Left kidney (tissue), 2 donors: ENCODE results near the gene HMCN1. TPM values are rescaled to one million over a fixed set of nuclear protein-coding genes. Genes with fewer than 3 reads are reported as not detected.

Source experiments
- DNase-seq: peaks from one replicate; pipeline ENCODE4 v3.0.0-alpha.2; 2013
- polyA plus RNA-seq: library from polyadenylated mRNA; unstranded; fragments of 120-200 nt; gene quantifications from one replicate; pipeline ENCODE4 v1.2.1, GENCODE V29; 2013; ENCODE audit not compliant: insufficient read length

The HMCN1 gene
- polyA plus RNA-seq, 1 donor = 61.3 TPM

DNA sequence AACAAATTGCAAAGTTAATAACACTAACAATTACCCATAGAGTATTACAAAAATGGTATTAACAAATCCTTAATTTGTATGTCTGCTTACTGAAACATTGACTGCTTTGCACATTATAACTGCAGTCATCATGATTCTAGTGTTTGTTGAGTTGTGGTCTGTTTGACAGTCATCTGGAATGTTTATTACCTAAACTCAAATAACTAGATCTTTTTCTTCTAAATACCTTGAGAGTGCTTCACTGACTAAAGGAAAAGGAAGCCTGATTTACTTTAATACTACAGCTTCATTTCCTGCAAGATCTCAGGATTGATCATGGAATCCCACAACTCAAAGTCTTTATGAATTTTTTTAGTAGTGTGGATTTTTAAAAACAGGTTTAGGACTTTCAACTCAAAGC lies 70.0 kb downstream of the HMCN1 start:
- DNase-seq = no peak

DNA sequence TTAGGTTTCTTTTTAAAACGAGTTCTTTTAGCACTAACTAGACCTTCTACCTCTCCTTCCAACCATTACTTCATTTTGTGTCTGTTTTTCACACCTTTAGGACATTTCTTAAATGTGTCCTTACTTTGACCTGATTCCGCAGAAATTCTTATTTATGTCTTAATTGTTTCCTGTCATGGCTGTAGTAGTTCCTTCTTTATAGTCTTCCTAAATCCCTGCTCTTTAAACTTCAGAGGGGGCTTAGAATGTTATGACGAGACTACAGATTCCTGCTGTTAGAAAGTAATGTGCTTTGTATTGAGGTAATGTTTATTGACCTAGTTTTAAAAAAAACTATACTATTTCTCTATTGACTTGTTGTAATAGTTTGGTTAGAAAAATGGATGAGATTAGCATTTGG lies 70.4 kb downstream of the HMCN1 start:
- DNase-seq = no peak

DNA sequence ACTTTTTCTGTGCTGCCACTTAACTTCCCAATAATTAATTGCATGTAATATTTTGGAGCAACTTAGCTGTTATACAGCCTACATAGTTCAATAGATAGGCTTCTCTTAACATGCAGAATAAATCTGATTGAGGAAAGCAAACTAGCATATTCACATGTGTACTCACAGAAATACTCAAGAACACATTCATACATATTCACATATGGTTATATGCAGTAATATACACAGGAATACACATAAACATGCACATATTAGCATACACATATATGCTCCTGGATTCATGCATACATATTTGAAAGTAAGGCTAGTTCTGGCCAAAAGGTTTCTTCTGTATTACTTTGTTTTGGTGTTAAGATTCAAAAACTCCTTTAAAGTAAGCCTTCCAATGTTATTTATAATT lies 73.1 kb downstream of the HMCN1 start:
- DNase-seq = no peak

DNA sequence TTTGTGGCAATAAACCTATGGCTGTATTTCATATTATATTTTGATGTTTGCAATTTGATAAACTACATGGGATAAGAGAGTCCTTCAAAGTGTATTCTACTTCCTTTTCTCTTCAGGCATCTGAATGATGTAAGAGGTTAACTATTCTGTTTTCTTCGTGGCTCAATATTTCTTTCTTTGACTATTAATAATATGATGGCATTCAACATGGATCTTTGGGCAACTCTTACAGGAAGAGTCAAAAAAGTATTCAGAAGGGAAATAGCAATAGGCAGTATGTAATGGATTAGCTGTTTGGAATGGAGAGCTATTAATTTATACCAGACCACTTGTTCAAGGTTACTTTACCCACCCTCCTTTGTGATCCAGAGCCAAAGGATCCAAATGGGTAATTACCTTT lies 74.4 kb downstream of the HMCN1 start:
- no peak for DNase-seq

DNA sequence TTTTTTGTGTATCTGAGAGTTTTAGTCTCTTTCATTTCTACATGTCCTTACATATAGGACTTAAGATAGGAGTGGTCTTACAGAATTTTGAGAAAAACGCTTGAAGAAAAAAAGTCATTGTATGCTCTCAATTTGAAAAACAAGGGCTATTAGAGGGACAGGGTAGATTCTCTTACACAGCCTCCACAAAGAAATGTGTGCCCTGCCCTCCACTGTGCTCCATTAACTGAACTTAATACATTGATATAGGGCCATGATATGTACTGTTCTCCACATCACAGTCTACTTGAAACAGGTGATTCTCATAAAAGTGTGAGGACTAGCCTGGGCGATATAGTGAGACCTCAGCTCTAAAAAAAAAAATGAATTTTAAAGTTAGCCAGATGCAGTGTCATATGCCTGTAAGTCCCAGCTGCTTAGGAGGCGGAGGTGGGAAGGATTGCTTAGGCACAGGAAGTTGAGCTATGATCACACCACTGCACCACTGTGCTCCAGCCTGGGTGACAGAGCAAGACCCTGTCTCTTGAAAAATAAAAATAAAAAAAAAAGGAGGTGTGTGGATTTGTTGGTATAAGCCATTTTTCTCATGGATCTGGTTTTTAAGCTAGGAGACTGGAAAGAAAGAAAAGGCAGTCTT lies 77.0 kb downstream of the HMCN1 start:
- no peak for DNase-seq

DNA sequence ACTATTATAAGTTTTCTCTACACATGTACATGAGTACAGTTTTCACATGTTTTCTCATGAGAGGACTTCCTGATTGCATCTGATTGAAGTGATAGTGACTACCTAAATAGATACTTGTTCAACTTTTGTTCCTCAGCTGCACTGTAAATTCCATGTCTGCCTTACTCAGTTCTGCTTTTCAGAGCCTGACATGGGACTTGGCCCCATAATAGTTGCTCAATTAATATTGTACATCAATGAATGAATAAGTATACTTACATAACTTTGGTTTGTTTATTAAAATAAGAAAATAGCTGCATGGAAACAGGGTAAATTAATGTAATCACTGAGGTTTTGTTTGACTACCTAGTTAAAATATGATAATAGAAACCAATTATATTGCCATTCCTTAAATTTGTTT lies 78.7 kb downstream of the HMCN1 start:
- no peak for DNase-seq

DNA sequence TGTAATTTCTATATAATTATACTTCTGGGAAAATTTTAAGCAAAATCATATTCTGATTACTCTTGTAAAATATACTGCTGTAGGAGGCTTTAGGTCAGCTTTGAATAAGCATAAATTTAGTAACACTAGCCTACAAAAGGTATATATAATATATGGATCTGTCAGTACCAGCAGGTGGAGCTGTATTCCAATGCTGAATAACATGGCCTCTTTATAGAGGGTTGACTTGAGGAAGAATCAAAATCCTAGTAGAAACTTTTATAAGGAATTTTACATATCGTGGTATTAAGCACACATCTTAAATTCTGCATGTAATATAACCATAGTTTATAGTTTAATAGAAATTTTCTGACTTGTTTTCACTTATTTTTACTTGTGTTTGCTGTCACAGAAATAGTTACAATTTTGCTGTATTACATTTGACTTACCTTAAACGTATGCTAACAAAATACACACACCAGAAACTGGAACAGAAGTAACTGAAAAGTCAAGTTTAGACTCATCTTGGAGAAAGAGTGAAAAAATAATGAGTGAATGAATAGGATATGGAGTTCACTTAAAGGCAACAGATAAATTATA lies 79.3 kb downstream of the HMCN1 start:
- no peak for DNase-seq

DNA sequence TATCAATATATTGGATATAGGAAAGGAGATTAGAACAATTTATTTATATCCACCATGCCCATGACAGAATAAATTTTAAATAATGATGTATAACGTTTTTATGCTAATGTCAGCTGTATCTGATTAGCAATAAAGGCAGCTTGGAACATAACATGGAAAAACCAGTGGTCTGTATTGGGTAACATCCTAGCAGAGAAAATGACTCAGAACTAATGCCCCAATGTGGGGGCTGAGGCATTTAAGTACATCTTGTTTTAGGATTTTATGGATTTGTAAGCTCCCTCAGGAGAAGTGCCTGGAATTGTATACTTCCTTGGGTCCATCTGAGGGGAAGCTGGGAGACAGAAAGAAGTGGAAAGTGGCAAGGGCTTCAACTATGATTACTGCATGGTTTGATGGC lies 82.3 kb downstream of the HMCN1 start:
- no peak for DNase-seq

DNA sequence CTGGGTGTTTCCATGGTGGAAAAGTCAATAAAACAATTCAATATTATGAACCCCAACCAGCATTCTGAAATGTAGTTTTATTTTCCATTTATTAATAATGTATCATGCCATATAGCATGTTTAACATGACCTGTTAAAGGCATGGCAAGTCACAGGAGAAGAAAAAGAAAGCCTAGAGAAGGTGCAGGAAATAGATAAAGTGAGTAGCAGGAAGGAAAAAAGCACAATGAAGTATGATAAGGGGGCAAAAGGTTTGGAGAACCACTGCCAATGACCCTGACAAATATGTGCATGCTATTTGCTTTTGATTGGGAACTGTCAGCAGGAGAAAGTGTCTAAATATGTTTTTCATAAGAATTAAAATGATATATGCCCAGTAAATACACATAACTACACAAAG lies 85.6 kb downstream of the HMCN1 start:
- no peak for DNase-seq

DNA sequence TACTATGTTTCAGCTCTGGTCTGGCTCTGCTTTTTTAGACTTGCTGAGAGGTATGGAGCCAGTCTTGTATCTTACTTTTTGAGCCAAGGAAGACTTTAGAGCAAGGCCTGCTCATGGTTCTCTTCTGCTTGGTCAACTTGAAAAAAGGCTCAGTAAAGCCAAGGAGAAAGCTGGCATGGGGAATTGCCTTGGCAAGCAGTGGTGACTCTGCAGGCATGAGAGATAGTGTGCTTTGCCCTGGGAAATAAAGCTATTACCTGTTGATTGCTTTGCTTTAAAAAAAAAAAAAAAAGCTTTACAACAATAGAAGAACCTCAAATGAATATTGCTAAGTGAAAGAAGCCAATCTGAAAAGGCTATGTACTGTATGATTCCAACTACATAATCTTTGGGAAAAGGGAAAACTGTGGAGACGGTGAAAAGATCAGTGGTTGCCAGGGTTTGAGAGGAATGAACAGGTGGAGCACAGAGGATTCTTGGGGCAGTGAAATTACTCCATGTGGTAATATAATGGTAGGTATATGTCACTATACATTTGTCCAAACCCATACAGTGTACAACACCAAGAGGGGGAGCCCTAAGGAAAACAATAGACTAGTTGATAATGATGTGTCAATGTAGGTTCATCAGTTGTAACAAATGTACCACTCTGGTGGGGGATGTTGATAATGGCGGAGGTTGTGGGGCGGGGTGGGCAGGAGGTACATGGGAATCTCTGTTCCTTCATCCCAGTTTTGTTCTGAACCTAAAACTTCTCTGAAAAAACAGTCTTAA lies 87.6 kb downstream of the HMCN1 start:
- DNase-seq = no peak

DNA sequence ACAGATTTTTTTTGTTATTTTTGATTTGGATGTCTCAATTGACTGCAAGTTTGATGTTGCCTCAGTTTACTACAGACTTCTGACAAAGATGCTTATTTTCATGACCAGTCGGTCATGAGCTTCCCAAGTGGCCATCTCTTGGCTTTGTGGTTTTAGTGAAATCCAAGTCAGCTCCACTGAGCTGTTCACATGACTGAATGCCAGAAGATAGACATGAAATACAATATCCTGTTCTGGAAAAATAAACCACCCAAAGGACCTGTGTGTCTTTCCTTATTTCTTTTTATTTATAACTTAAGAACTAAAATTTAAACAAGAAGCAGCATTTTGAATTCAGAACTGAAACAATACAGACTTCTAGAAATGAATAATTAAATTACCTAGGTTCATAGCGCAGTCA lies 89.3 kb downstream of the HMCN1 start:
- DNase-seq = no peak

DNA sequence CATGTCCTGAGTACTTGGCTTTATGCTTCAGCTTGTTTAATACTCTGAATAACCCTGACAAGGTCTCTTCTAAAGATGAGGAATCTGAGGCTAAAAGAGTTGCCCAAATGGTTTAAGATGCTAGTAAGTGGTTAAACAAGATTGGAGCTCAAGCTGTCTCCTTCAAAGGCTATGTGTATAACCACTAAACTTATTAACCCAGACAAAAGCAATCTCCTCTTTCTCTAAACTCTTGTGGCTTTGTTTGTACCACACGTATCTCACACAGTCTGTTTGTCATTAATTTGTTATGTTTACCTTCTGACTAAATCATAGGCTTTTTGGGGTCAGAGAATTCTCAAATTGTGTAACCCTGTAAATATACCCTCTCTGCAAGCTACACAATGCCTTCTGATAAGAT lies 89.9 kb downstream of the HMCN1 start:
- no peak for DNase-seq

DNA sequence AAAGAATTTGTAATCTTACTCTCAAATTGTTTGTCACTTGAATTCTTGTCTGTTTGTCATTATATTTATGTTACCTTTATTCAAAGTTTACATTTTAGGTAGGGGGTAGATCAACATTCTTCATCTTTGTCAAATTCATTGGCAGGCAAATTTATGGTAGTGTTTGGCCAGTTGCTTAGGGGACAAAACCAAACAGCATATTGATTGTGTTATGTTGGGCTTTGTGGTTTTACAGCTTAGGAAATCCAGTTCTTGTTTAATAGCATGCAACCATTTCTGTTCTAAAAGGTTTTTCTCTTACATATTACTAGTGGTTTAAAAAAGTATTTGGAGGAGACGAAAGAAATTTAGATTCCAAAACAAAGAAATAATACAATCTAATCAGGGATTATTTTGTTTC lies 91.4 kb downstream of the HMCN1 start:
- no peak for DNase-seq

DNA sequence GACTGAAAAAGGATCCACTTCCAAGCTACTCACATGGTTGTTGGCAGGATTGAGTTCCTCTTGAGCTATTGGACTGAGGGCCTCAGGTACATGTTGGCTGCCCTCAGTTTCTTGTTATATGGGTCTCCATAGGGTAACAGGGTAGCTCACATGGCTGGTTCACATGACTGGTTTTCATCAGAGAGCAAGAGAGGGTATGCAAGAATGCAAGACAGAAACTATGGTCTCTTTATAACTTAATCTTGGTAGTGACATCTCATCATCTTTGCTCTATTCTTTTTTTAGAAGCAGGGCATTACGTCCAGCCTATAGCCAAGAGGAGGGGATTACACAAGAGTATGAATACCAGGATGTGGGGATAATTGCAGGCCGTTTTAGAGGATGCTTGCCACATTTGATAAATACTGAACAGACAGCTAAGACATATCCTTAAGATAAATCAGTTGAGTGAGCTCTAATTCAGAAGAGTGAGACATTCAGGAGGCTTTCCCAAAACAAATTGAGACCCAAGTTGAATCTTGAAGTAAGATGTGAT lies 100.2 kb downstream of the HMCN1 start:
- no peak for DNase-seq

DNA sequence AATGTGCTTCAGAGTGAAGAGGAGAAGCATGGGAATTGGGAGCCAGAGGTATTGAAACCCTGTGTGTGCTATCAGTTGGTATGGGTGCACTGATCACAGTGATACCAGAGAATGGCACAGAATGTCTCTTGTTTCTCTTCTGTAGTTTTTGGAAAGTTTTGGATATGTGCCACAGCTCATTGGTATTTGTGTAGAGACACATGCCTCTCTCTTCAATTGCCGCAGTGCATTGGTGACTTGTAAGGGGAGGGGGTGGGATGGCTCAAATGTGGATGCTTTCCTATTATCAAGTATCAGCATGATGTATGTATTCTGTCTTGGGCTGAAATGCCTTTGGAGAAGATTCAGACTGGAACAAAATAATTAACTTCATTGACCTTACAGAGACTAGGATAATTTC lies 101.0 kb downstream of the HMCN1 start:
- no peak for DNase-seq

DNA sequence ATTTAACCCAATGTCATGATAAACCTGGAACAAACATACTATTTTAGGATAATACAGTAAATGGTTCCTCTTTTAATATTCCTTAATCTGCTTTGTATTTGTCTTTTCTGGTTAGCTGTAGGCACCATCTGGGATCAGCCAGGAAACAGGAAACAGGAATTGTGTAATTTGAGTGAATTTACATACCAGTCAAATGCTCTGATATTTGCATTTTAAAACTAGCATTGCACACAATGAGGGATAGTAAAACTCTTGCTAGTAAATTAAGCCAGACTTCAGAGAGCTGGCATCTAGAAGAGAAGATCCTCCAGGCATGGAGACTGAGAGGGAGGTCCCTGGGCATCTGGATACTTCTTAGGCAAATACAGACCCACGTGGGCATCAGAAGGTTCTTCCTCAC lies 103.5 kb downstream of the HMCN1 start:
- DNase-seq = no peak

DNA sequence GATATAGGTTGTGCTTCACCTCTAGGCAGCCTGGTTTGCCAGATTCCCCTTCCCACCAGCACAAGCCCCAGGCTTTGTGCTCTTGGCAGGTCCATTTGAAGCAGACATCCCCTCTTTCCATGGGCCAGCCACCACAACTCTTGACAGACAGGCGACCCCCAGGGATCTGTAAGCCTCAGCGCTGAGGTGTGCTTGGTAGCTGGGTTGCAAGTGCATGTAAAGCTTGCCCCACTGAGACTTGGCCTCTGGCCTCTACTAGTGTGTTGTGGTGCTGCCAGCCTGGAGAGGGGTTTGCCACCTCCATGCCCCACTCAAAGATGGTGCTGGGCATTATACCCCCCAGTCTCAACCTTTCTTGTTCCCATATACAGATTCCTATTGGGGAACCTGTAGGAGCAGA lies 103.9 kb downstream of the HMCN1 start:
- DNase-seq = no peak

DNA sequence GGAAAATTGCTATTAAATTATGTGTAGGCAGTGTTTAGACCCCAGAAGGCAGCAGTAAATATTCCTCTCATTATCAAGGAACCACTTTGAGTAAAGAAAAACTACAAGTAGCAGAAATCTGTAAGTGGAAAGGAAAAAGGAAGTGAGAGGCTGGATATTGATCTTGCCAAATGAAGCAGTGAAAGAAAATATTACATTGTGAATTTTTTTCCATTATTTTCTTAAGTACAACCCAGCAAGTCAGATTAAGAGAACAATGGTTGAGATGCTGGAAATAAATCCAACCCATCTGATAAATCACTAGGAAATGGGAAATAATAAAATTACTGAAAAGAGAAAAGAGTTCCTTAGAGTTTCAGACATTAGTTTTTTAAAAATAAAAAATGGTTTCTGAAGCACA lies 106.7 kb downstream of the HMCN1 start:
- no peak for DNase-seq

DNA sequence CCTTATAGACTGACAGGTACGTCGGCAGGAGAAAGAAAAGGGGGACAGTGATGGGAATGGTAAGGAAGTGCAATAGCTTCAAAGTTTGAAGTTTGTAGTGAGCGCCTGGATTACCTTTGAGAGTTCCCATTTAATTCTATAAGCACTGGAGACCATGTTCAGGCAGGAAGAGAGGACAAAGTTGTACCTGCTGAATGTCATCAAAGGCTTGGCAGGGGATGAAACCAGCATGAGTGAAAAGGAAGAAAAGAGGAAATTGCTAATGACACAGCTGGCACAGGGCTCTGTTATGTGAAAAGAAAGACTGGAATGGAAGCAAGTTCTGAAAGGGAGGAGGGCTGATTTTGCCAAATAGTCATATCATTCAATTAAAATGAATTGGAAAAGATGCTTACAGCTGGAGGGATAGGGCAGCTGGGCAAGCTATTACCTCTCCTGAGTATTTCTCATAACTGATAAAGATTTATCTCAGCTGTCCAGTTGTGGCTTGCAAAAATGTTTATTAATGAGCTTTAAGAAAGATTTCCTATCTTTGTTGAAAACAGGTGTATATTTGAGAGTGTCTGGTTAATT lies 109.2 kb downstream of the HMCN1 start:
- no peak for DNase-seq

DNA sequence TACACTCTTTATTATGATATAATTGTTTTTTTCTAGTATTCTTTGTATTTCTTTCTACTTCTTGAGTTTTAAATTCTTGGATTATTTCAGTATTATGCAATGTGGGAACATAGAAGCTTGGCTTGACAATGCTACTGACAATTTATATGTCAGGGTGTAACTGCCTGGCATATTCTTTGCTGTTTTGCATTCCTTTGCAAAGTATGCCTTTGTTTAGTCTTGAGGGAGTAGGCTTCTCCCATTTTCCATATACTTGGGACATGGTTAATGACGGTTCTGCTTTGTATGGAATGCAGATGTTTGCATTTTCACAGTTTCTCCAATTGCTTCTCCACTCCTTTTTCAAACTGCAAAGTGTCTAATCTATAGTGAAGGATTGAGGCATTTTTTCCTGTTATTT lies 109.8 kb downstream of the HMCN1 start:
- DNase-seq = no peak

DNA sequence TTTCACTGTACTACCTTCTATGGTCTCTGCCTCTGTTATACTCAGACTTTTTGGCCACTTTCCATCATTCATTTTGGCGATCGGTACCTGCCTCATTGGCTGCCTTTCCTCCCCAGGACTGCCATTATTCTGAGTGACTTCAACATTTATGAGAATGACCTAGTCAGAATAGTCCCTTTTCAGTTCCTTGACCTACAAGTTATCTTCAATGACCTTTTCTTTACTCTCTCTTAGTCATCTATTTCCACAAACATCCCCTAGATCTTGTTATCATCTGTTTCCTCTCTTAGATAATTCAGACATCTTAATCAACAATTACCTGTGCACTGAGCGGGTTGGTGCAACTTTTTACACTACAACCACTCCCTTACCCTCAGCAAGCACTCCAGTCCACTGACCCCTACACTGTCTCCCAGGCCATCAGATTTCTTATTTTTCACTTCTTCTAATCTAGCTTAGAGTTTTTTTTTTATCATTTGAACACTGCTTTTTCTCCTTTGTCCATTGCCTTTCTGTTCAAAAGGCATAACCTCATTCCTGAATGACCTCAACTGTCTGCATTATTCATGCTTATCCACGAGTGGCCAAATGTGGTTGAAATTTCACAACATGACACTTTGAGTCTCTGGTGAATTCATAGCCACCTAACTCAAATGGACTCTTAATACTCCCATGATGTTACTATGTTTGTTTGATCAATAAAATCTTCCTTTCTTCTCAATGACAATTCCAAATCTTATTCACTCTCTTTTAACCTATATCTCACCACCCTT lies 112.7 kb downstream of the HMCN1 start:
- DNase-seq = no peak

DNA sequence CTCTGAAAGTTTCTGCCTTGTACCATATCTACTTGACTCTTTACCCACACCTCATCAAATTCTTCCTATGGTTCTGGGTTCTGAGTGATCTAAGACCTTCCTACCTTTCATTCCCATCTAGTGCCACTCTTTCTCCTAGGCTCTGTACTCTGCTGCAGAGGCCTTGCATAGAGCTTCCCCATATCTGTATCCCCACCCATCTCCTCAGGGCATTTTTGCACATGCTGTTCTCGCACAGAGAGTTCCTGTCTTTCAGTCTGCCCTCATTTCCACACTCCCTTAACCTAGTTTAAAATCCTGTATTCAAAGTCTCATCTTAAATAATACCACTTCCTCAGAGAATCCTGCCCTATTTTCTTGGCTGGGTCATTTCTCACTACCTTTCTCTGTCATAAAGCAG lies 114.8 kb downstream of the HMCN1 start:
- DNase-seq = no peak
